Heart right ventricle (tissue), 16 donors: Measurements from ENCODE around the gene CERS6. TPM values are rescaled to one million over a fixed set of nuclear protein-coding genes. Genes with fewer than 3 reads are reported as not detected.
A peak's percentile ranks its signal among the peaks of the same experiment; 100 is the strongest.

ENCODE experiments used
- ATAC-seq, 8 donors: fragments of 200-7000 bp; cut with Tn5 transposase; one replicate each; pipeline ENCODE4 v1.9.1; 2020; ENCODE audit warnings: mild to moderate bottlenecking in 8 of 8, moderate library complexity in 8 of 8, moderate number of reproducible peaks in 1 of 8
- DNase-seq, 2 donors: peaks; one replicate each; pipeline ENCODE4 v3.0.0-alpha.2; 2020
- H3K27ac ChIP-seq, 10 donors: fragments of 200-600 bp; sonication (generic) in 2 of 10; one replicate each; pipeline versions ENCODE4 v1.5.0 to v1.8.0; 2020 to 2022; ENCODE audit warnings: mild to moderate bottlenecking in 3 of 10
- H3K27me3 ChIP-seq, 7 donors: fragments of 200-600 bp; one replicate each; pipeline ENCODE4 v1.8.0; 2021 to 2022; ENCODE audit warnings: mild to moderate bottlenecking in 2 of 7
- H3K36me3 ChIP-seq, 9 donors: fragments of 200-600 bp; sonication (generic) in 1 of 9; one replicate each; pipeline versions ENCODE4 v1.5.0 to v1.8.0; 2020 to 2022; ENCODE audit warnings: mild to moderate bottlenecking in 2 of 9
- H3K4me1 ChIP-seq, 9 donors: fragments of 200-600 bp; sonication (generic) in 1 of 9; one replicate each; pipeline versions ENCODE4 v1.5.0 to v1.8.0; 2020 to 2022; ENCODE audit warnings: mild to moderate bottlenecking in 4 of 9
- H3K4me3 ChIP-seq, 10 donors: fragments of 200-600 bp; sonication (generic) in 2 of 10; one replicate each; pipeline versions ENCODE4 v1.5.0 to v1.8.0; 2020 to 2022; ENCODE audit warnings: mild to moderate bottlenecking in 7 of 10, moderate library complexity in 2 of 10
- H3K9me3 ChIP-seq, 11 donors: fragments of 200-600 bp in 10 of 11; sonication (generic) in 2 of 11; one replicate each; pipeline versions ENCODE4 v1.5.0 to v1.8.0; 2013 to 2022; ENCODE audit warnings: mild to moderate bottlenecking in 2 of 11, control low read depth in 1 of 11, moderate library complexity in 1 of 11
- WGBS, 2 donors: extraction: QIAGEN DNeasy Blood & Tissue Kit; methylation state at CpG; one replicate each; pipeline ENCODE4 v1.1.7; 2013; ENCODE audit warnings: inconsistent platforms in 1 of 2; 5-methylcytosine and 5-hydroxymethylcytosine counted together
- intact Hi-C, 10 donors: fragments of 100-400 bp; cut with DNase I; formaldehyde crosslinking; loops; one replicate each; pipeline versions ENCODE4 v1.11.1 to v1.14.2; 2022
- polyA plus RNA-seq, 2 donors: library from polyadenylated mRNA; stranded (reverse); fragments of 200-250 nt; gene quantifications; one replicate each; pipeline ENCODE4 v1.2.3, GENCODE V29; 2013
- total RNA-seq, 10 donors: library from RNA; stranded (reverse); fragmentation: NEBNext Ultra II Directional in 3 of 10; extraction: Animal tissue kit (Norgen Biotek cat#: 25700) in 3 of 10; gene quantifications; one replicate each; pipeline versions ENCODE4 v1.2.1 to v1.2.4, GENCODE V29; 2021 to 2023
- TF ChIP-seq, protein P1 (sequence below), 9 donors: fragments of 200-600 bp; sonication (generic) in 2 of 9; IDR thresholded peaks; one replicate each; pipeline versions ENCODE4 v1.5.0 to v1.8.0; 2021 to 2022; ENCODE audit warnings: antibody characterized with exemption in 9 of 9, mild to moderate bottlenecking in 5 of 9, moderate library complexity in 1 of 9
- donor health status: Arrhythmogenic right ventricular cardiomyopathy.
- donor health status: ischemic (EF 13 %, LVEDD 7.1; RV severe dilation, severe dysfunction).
- donor health status: healthy with polysubstance abuse.
- donor health status: DM: no; HTN: yes; CAD: no.
- donor health status: DM: no; HTN: no; CAD: no.
- donor health status: ischemic (EF 25% LVEDD 6.9; RV normal size, moderate dysfunction).
- donor health status: ischemic (EF 25% LVEDD 5.7; RV mildly dilated, moderate dysfunction).
- donor health status: healthy.
- donor health status: DM: yes; HTN: yes; CAD: no.
- donor health status: Ischemic cardiomyopathy.
- donor health status: ischemic (EF 35%, LVEDD 5.7; RV mildly dilated, moderate dysfunction).
- donor health status: nonischemic (EF 11% LVEDD 7.7; RV severe dilation, severe dysfunction).
- donor health status: DM: yes; HTN: yes; CAD: no.
- donor health status: PGD.
- donor health status: ischemic (EF 29% LVEDD 5.4; RV normal size, mild dysfunction).
- donor health status: nonischemic (EF 23%, LVEDD 6.1; RV moderate dilation, normal function).

Gene CERS6
- total and polyA plus RNA-seq, 12 donors, result 20.5 to 76.3 (median 56.1) TPM

DNA sequence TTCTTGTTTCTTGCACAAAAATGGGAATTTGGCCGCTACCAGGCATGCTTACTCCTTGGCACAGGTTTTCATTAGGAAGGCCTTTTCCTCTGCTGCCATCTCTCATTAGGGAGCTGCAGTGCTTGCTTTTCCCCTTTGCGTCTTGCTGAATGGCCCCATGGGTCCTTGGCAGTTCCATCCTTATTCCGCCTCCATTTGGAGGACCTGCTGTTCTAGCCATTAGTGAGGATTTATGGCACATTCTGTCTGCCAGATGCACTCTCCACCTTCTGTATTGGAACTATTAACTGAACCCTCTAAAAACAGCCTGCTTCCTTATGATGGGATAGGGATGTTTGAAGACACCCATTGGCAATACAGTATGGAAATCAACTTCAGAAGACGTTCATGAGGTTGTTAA lies 242.9 kb downstream of the CERS6 start:
- DNase-seq (no peak), ATAC-seq (no peak)
- Histone ChIP-seq H3K4me3 (no peak overlapping the region), H3K9me3 (no peaks in the 10 kb centered on the region), H3K27me3 (no peaks in the 10 kb centered on the region), H3K4me1 (peaks cover 6 to 42% (median 18%) of the 10 kb centered on the region in 9 donors), H3K27ac (no peak overlapping the region), H3K36me3 (peaks cover 0 to 17% (median 0%) of the 10 kb centered on the region in 9 donors)
- TF ChIP-seq, protein P1, sequence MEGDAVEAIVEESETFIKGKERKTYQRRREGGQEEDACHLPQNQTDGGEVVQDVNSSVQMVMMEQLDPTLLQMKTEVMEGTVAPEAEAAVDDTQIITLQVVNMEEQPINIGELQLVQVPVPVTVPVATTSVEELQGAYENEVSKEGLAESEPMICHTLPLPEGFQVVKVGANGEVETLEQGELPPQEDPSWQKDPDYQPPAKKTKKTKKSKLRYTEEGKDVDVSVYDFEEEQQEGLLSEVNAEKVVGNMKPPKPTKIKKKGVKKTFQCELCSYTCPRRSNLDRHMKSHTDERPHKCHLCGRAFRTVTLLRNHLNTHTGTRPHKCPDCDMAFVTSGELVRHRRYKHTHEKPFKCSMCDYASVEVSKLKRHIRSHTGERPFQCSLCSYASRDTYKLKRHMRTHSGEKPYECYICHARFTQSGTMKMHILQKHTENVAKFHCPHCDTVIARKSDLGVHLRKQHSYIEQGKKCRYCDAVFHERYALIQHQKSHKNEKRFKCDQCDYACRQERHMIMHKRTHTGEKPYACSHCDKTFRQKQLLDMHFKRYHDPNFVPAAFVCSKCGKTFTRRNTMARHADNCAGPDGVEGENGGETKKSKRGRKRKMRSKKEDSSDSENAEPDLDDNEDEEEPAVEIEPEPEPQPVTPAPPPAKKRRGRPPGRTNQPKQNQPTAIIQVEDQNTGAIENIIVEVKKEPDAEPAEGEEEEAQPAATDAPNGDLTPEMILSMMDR (IDR thresholded peaks at IDR 0.05), result no peak
- WGBS, 2 donors, result 95% methylated on average over 4 of the region's 4 CpGs
- intact Hi-C loops, result loop anchor here in 5 of 10 donors (10.0 kb wide), 3 partner anchors 244 to 354 kb away; partner anchors contain the start of gene CERS6 (in 1 of the 5)

DNA sequence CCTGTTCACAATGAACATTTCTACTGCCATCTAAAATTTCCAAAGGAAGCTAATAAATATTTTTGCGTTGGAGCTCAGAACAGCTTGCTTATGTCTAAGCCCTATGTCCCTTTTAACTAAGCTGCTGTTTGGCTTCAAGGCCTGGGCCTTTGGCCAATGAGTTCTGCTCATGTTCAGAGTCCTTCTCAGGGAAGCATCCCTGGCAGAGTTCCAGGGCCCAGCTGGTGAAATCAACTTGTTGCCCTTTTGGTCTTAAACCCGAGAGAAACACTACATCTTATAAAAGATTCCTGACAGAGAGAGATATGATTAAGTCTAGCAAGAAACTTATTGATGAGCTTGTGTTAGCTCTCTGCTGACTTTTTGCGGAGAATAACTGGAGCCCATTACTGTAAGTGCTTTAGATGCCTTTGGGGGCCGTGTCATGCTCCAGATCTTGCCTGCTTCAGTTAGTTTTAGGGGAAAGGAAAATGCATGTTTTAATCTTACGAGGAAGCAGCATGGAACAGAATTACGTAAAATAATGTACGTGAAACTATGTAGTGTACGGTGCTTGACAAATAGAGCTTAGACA lies 243.9 kb downstream of the CERS6 start:
- peaks cover 0 to 16% (median 0%) of the 10 kb centered on the region in 9 donors for H3K36me3 ChIP-seq
- WGBS, 2 donors, result 61 to 67% methylated on average over 8 of the region's 8 CpGs
- DNase-seq (peak; percentile 79 to 85), ATAC-seq (peak in 7 of 8 donors; percentile 62 to 80 (median 77))
- intact Hi-C loops, result loop anchor here in 8 of 10 donors (10.0 kb wide), 4 partner anchors 55 to 355 kb away; partner anchors contain the start of gene CERS6 (in 1 of the 8)
- peaks cover 6 to 33% (median 13%) of the 10 kb centered on the region in 9 donors for H3K4me1 ChIP-seq
- no peaks in the 10 kb centered on the region for H3K27me3 ChIP-seq
- no peak overlapping the region for H3K4me3 ChIP-seq
- no peaks in the 10 kb centered on the region for H3K9me3 ChIP-seq
- TF ChIP-seq, protein P1 (IDR thresholded peaks at IDR 0.05), result no peak
- peak overlapping the region in 2 of 10 donors; percentile 3 for H3K27ac ChIP-seq

DNA sequence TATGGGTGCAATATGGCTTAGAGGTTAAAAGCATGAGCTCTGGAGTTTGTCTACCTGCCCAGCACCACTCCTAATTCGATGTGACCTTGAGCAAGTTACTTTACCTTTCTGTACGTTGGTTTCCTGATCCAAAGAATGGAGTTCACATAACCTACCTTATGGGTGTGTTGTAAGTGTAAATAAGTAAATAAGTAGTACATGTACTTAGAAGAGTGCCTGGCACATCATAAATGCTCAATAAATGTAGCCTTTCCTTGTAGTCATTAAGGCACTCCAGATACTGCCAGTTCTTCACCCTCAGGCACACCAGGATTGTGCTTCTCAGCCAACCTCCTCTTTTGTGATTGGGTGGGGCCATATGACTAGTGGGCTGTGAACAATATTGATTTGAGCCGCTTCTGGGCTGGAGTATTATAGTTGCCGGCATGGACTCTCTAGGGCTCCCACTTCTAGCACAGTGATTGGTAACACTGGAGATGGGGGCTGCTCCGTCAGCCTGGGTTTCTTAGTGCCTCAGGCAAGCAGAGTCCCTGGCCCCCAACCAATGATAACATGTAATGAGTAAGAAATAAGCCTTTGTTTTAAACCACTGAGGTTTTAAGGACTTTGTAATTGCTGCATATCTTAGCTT lies 244.7 kb downstream of the CERS6 start:
- DNase-seq (no peak), ATAC-seq (peak in 1 of 8 donors; percentile 22)
- TF ChIP-seq, protein P1 (IDR thresholded peaks at IDR 0.05), result no peak
- peaks cover 0 to 8% (median 0%) of the 10 kb centered on the region in 9 donors for H3K36me3 ChIP-seq
- no peaks in the 10 kb centered on the region for H3K9me3 ChIP-seq
- intact Hi-C loops, result loop anchor here in 4 of 10 donors (10.0 kb wide), 2 partner anchors 54 to 356 kb away; no protein-coding TSS in a partner anchor
- no peaks in the 10 kb centered on the region for H3K27me3 ChIP-seq
- H3K4me1 ChIP-seq, result peaks cover 6 to 33% (median 13%) of the 10 kb centered on the region in 9 donors
- H3K27ac ChIP-seq, result peak overlapping the region in 2 of 10 donors; percentile 3
- 79 to 84% methylated on average over 5 of the region's 5 CpGs for WGBS, 2 donors
- H3K4me3 ChIP-seq, result no peak overlapping the region

DNA sequence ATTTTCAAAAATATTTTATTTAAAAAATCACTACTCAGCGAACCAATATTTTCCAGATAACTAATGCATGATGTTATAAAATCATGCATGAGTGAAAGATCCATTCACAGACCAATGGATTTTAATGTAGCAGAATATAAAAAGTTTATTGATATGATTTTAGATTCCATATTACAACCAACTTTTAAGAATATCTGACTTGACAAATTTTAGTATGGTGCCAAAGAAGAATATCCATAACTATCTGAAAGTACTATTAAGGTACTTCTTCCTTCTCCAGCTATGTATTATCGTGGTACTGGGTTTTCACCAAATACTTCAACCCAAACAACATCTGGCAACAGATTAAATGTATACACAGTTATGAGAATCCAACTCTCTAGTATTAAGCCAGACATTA lies 246.5 kb downstream of the CERS6 start:
- TF ChIP-seq, protein P1 (IDR thresholded peaks at IDR 0.05), result no peak
- Histone ChIP-seq H3K4me1 (peaks cover 6 to 31% (median 13%) of the 10 kb centered on the region in 9 donors), H3K36me3 (no peaks in the 10 kb centered on the region), H3K9me3 (no peaks in the 10 kb centered on the region), H3K27me3 (no peaks in the 10 kb centered on the region), H3K27ac (no peak overlapping the region), H3K4me3 (no peak overlapping the region)
- ATAC-seq, result no peak
- intact Hi-C loops, result loop anchor here in 4 of 10 donors (10.0 kb wide), 2 partner anchors 52 to 358 kb away; no protein-coding TSS in a partner anchor
- DNase-seq, result no peak
- WGBS, 2 donors, result 96 to 99% methylated on average over 2 of the region's 2 CpGs
